GM18868 (cell line): ENCODE results near the gene DMRTA2.

ENCODE experiments used
- ATAC-seq: cut with Tn5 transposase; IDR thresholded peaks from one replicate; pipeline ENCODE4 v1.9.1; 2021; ENCODE audit warnings: mild to moderate bottlenecking, moderate library complexity; ENCODE audit not compliant: unreplicated experiment

DMRTA2 gene

GRCh38 chr1:50424045-50424883, 1.0 kb upstream of the DMRTA2 start:
- ATAC-seq, result no peak

DNA sequence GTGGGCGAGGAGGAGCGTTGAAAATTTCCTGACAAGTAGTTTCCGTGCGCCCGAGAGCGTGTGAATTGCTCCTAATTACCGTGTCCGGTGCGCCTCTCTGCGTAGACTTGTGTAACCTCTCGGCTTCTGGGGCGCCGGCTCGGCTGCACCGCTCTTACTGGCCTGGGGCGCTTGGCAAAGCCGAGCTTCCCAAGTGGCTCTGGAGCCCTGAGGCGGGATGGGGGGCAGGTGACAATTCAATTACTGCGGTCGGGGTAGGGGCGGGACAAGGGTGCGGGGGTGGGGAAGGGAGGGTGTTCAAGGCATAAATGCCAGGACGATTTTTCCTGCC, 392 bp upstream of the DMRTA2 start:
- no peak for ATAC-seq

DNA sequence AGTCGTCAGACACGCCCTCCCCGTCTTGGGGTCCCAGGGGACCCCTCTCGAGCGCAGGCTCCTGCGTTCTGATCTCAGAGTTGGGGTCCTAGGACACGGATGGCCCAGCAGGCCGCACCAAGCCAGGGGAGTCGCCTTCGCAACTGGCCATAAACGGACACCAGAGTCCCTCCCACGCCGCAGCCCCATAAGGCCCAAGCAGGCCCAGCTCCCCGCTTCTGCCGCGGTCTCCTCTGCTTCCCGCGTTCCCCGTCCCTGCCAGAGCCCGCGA, 633 bp downstream of the DMRTA2 start:
- no peak for ATAC-seq

DNA sequence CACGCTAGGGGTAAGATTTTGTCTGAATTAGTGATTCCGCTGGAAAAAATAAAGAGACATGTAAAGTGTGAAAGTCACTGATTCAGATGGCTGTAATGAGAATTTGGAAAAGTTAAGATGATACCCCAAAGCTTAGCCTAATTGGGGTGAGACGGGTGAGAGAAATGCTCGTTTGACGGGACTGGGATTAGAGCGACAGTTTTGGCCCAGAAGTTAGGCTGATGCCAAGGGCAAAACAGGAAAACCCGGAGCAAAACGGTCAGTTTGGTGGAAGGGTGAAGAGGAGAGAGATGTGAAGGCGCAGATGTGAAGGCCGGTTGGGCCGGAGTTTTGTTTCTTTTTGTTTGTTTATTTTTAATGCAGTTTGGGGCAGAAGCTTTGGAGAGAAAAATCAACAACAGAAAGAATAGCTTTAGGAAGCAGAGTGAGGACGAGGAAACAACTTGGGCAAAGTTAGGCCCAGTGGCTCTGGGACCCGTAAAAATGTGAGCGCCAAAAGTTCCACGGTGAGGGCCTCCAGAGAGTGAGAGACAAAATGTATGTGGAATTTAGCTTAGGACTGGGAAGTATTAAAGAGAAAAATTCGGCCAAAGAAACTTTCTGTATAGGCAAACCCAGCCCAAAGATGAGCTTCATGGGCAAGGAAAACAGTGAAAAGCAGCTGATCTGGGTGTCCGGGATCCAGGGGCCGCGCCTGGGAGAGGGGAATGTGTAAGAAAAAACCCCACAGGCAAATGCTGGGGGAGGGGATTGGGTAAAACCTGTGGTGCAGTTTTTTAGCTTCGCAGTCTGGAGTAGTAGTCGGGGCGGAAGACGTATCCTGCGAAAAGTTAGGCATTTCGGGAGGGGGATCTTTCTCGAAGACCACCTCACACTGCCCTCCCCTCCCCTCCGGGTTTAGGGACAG, 1.2 kb downstream of the DMRTA2 start:
- ATAC-seq, result no peak

GRCh38 chr1:50421366-50421748, 1.9 kb downstream of the DMRTA2 start:
- ATAC-seq, result no peak

DNA sequence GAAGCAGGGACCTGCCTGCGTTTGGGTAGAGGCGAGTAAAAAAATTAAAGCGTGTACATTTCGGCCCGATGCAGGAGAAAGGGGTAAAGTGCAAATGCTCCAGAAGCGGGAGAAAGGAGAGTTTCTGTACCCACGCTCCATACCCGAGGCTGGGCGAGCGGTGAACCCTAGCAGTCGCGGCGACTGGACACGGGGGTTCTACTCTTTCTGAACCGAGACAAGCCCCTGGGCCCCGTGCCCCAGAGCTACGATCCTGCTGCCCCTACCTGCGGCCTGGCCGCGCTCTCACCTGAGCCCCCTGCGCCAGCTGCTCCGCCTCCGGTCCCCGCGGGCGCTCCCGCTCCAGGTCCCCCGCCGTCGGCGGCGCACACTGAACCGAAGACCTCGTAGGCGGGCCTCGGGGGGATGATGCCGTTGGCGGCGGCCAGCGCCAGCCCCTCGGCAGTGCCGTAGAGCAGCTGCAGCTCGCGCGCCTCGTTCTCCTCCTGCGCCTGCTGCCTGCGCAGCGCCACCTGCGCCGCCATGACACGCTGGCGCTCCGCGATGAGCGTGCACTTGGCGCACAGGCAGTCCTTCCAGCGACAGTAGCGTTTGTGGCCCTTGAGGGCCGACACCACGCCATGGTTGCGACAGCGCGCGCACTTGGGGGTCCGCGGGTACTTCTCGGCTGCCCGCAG, 2.4 kb downstream of the DMRTA2 start:
- ATAC-seq, result no peak

GRCh38 chr1:50419907-50420677, 3.2 kb downstream of the DMRTA2 start:
- no peak for ATAC-seq

GRCh38 chr1:50419192-50419906, 3.9 kb downstream of the DMRTA2 start:
- ATAC-seq, result no peak

DNA sequence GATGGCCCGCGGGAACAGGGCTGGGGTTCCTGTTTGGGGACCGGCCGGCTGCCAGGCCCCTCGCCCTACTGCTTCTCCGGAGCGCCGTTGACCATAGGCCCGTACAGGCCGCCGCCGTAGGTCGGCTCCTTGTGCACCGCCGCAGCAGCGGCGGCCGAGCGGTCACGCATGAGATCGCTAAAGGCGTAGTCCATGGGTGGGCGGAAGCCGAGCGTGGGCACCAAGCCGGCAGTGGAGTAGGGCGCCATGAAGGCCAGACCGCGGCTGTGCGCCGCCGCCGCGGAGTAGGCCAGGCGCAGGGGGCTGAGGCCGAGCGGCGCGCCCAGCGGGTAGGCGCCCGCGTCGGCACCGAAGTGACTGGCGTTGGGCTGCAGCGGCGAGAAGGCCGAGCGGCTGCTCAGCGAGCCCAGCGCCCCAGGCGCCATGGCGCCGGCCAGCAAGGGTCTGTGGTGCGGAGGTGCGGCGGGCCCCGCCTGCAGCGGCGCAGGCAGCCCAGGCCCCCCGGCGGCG, 4.6 kb downstream of the DMRTA2 start:
- ATAC-seq, result no peak

- no peak for ATAC-seq
Observed at GRCh38 chr1:50417946-50418599, 5.2 kb downstream of the DMRTA2 start.

GRCh38 chr1:50417507-50417906, 5.7 kb downstream of the DMRTA2 start:
- no peak for ATAC-seq

GRCh38 chr1:50416553-50417453, 6.4 kb downstream of the DMRTA2 start:
- no peak for ATAC-seq

GRCh38 chr1:50416150-50416527, 7.1 kb downstream of the DMRTA2 start:
- no peak for ATAC-seq

- no peak for ATAC-seq
Observed at GRCh38 chr1:50415235-50416149, 7.8 kb downstream of the DMRTA2 start.

GRCh38 chr1:50414853-50415234, 8.4 kb downstream of the DMRTA2 start:
- ATAC-seq, result no peak

GRCh38 chr1:50412813-50413476, 10.3 kb downstream of the DMRTA2 start:
- no peak for ATAC-seq

DNA sequence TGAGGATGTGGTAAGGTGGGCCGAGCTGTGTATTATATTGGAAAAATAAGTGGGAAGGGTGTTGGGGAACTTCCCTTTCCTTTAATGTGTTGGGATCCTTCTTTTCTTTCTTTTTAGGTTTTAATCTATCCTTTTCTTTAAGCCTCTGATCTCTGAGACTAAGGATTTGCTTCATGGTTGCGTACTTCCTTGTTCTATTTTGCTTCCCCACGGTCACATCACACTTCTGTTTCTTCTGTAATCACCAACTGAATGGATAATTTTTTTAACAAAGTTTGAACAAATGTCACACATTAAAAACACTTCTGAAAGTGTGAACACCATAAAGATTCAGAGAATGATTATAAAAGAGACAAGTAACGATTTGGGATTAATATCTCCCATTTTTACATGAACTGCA, 17.4 kb downstream of the DMRTA2 start:
- no peak for ATAC-seq
